Measurements from ENCODE around the gene ZNF324. TPM values are rescaled to one million over a fixed set of nuclear protein-coding genes. Genes with fewer than 3 reads are reported as not detected.

ZNF324 gene
- total and polyA plus RNA-seq, 2 of the 13 experiments (the other 11 are each of a cell fraction or from before 2014, with no cell fraction given), result 1.1 to 4.7 TPM

GRCh38 chr19:58499021-58499927 is 32.4 kb downstream of the ZNF324 start (continued):
- TF ChIP-seq NR2F1 (CRISPR knock-in tag; IDR thresholded peaks at IDR 0.05) (no peak), ZNF777 (CRISPR knock-in tag; IDR thresholded peaks at IDR 0.05) (0 out of 2 replicates have a peak, but pooled peaks have one; percentile 55), ATF6 (CRISPR knock-in tag; conservative IDR thresholded peaks at IDR 0.05) (no peak), RFXAP (CRISPR knock-in tag; IDR thresholded peaks at IDR 0.05; ENCODE audit: borderline replicate concordance) (peak; percentile 48; the same call in 1 of the 2 replicates), FOXP4 (CRISPR knock-in tag; IDR thresholded peaks at IDR 0.05) (peak; percentile 76; the same call in 1 of the 2 replicates), ZFP36L1 (CRISPR knock-in tag; IDR thresholded peaks at IDR 0.05) (peak; percentile 64; the same call in 1 of the 2 replicates), ZBTB46 (CRISPR knock-in tag; IDR thresholded peaks at IDR 0.05; ENCODE audit: borderline replicate concordance) (no peak), KMT2A (CRISPR knock-in tag; IDR thresholded peaks at IDR 0.05) (peak; percentile 93), SRF (IDR thresholded peaks at IDR 0.05; ENCODE audit: low read depth, low read length) (peak; percentile 21; the same call in 1 of the 2 replicates), HOXA7 (CRISPR knock-in tag; IDR thresholded peaks at IDR 0.05) (no peak), ETV5 (CRISPR knock-in tag; IDR thresholded peaks at IDR 0.05; ENCODE audit: borderline replicate concordance) (peak; percentile 88), ZNF607 (CRISPR knock-in tag; IDR thresholded peaks at IDR 0.05; ENCODE audit: borderline replicate concordance) (peak; percentile 39; the same call in 1 of the 2 replicates), NRL (CRISPR knock-in tag; IDR thresholded peaks at IDR 0.05; ENCODE audit: borderline replicate concordance) (0 out of 2 replicates have a peak, but pooled peaks have one; percentile 77), ZFP62 (CRISPR knock-in tag; IDR thresholded peaks at IDR 0.05) (no peak), POGZ (CRISPR knock-in tag; IDR thresholded peaks at IDR 0.05) (peak; percentile 92), RAD51 (IDR thresholded peaks at IDR 0.05; ENCODE audit: borderline replicate concordance) (no peak), ZNF639 (CRISPR knock-in tag; conservative IDR thresholded peaks at IDR 0.05) (peak; percentile 98), NFIC (IDR thresholded peaks at IDR 0.05; ENCODE audit: low read length) (no peak), BORCS8-MEF2B (CRISPR knock-in tag; IDR thresholded peaks at IDR 0.05) (peak; percentile 85)
